Gastroesophageal sphincter (tissue), 3 donors: ENCODE results near the gene OPCML.

Source experiments
- CTCF ChIP-seq, 4 experiments: fragments of 200-600 bp in 2 of 4; fragments of 450-650 bp in 2 of 4; sonication (generic) in 1 of 4; IDR thresholded peaks; one replicate each; pipeline ENCODE4 v1.5.1; 2017 to 2019; ENCODE audit warnings: antibody characterized with exemption in 4 of 4, mild to moderate bottlenecking in 2 of 4, moderate library complexity in 2 of 4
- EP300 ChIP-seq: sonication (generic); formaldehyde crosslinking; IDR thresholded peaks from one replicate; pipeline ENCODE4 v1.6.1; 2017; ENCODE audit warnings: antibody characterized with exemption, mild to moderate bottlenecking
- POLR2A ChIP-seq, 2 donors: fragments of 450-650 bp; IDR thresholded peaks; one replicate each; pipeline ENCODE4 v1.6.1; 2017; ENCODE audit warnings: antibody characterized with exemption in 2 of 2, mild to moderate bottlenecking in 2 of 2, moderate library complexity in 1 of 2

GRCh38 chr11:133425245-133425644 is 107.1 kb downstream of the OPCML start:
- no peak for TF ChIP-seq CTCF (IDR thresholded peaks at IDR 0.05)
- TF ChIP-seq POLR2A (IDR thresholded peaks at IDR 0.05) = no peak
- TF ChIP-seq EP300 = no peak
